ENCODE measurements around the gene MFSD8.
"Not testable (repeated sequence)": the region's sequence is repeated elsewhere in the genome, so short reads cannot be mapped to it uniquely, and the experiment has no call there.

Gene MFSD8

GRCh38 chr4:127965062-127965802, at the start of gene MFSD8, which contains the start of gene ABHD18:
MFSD8 (minus strand) TSS chr4:127965173; CDS start chr4:127965133, 40 bp downstream.
ABHD18 (plus strand) TSS chr4:127965406; CDS start chr4:127982956, 17,550 bp downstream.
- TF ChIP-seq CTCF (IDR thresholded peaks at IDR 0.05; ENCODE audit: low read depth, low read length) = peak; percentile 46
- peak; percentile 98 for DNase-seq (ENCODE audit: extremely low read depth, low read depth)

GRCh38 chr4:128009428-128009827, 44.5 kb upstream of the MFSD8 start:
- no peak for TF ChIP-seq CTCF (IDR thresholded peaks at IDR 0.05; ENCODE audit: low read depth, low read length)
- no peak for DNase-seq (ENCODE audit: extremely low read depth, low read depth)

GRCh38 chr4:128006592-128006991, 41.6 kb upstream of the MFSD8 start:
- DNase-seq (ENCODE audit: extremely low read depth, low read depth) = no peak
- no peak for TF ChIP-seq CTCF (IDR thresholded peaks at IDR 0.05; ENCODE audit: low read depth, low read length)

- no peak for TF ChIP-seq CTCF (IDR thresholded peaks at IDR 0.05; ENCODE audit: low read depth, low read length)
- no peak for DNase-seq (ENCODE audit: extremely low read depth, low read depth)
Measured at GRCh38 chr4:127997534-127998388, 32.8 kb upstream of the MFSD8 start.

- not testable (repeated sequence) for DNase-seq (ENCODE audit: extremely low read depth, low read depth)
Measured at GRCh38 chr4:127996521-127996920, 31.5 kb upstream of the MFSD8 start.

GRCh38 chr4:127995776-127996175, 30.8 kb upstream of the MFSD8 start:
- TF ChIP-seq CTCF (IDR thresholded peaks at IDR 0.05; ENCODE audit: low read depth, low read length) = no peak
- no peak for DNase-seq (ENCODE audit: extremely low read depth, low read depth)

- no peak for TF ChIP-seq CTCF (IDR thresholded peaks at IDR 0.05; ENCODE audit: low read depth, low read length)
- DNase-seq (ENCODE audit: extremely low read depth, low read depth) = no peak
Measured at GRCh38 chr4:127993151-127993550, 28.2 kb upstream of the MFSD8 start.
